Bronchial epithelial cell (primary cell): ENCODE measurements around the gene SLC13A1. TPM values are rescaled to one million over a fixed set of nuclear protein-coding genes. Genes with fewer than 3 reads are reported as not detected.

ENCODE experiments used
- DNase-seq: peaks from one replicate; pipeline ENCODE4 v3.0.0-alpha.2; 2010; ENCODE audit warnings: low read depth
- FAIRE-seq: peaks from 2 replicates; lab custom pipeline; 2011; peaks lifted over from hg19 to GRCh38; lab: Jason Lieb, UNC
- H3K27me3 ChIP-seq: 2 replicates; pipeline ENCODE4 v1.5.1; 2011; ENCODE audit warnings: low read length; ENCODE audit not compliant: control insufficient read depth, insufficient read depth
- H3K36me3 ChIP-seq: 2 replicates; pipeline ENCODE4 v1.5.1; 2011; ENCODE audit warnings: low read length; ENCODE audit not compliant: control insufficient read depth, insufficient read depth
- H3K4me3 ChIP-seq: 2 replicates; pipeline ENCODE4 v1.5.1; 2011; ENCODE audit warnings: mild to moderate bottlenecking, low read depth, low read length, control low read depth
- total RNA-seq: library from RNA; depleted of rRNA; stranded (reverse); fragments of >200 nt; gene quantifications from 2 replicates; pipeline ENCODE4 v1.2.1, GENCODE V29; 2014
- TF ChIP-seq, protein P1 (sequence below): IDR thresholded peaks from 2 replicates; pipeline ENCODE4 v1.5.1; 2011; ENCODE audit warnings: mild to moderate bottlenecking, moderate library complexity, low read length, control low read depth, inconsistent platforms; ENCODE audit not compliant: insufficient read depth, severe bottlenecking

SLC13A1 gene
- total RNA-seq, 1 donor from 2014 or later: not detected

DNA sequence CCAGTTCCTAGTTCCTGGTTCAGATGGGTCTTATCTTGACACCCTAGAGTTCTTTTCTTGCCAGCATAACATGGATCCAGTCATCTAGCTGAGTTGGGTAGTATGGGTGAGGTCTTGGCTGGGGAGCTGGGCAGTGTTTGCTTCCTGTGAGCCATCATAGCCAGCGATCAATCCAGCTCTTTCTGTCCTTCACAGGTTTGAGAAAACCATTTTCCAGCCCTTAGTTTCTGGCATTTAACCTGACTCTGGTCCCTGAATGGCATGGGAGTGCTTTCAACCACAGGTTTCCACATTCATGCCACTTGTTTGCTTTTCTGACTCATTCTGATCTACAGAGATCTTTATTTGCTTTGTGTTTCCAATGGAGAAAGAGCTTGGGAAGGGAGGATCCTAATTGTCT, 8.6 kb downstream of the SLC13A1 start:
- TF ChIP-seq, protein P1, sequence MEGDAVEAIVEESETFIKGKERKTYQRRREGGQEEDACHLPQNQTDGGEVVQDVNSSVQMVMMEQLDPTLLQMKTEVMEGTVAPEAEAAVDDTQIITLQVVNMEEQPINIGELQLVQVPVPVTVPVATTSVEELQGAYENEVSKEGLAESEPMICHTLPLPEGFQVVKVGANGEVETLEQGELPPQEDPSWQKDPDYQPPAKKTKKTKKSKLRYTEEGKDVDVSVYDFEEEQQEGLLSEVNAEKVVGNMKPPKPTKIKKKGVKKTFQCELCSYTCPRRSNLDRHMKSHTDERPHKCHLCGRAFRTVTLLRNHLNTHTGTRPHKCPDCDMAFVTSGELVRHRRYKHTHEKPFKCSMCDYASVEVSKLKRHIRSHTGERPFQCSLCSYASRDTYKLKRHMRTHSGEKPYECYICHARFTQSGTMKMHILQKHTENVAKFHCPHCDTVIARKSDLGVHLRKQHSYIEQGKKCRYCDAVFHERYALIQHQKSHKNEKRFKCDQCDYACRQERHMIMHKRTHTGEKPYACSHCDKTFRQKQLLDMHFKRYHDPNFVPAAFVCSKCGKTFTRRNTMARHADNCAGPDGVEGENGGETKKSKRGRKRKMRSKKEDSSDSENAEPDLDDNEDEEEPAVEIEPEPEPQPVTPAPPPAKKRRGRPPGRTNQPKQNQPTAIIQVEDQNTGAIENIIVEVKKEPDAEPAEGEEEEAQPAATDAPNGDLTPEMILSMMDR: no peak
- no peak overlapping the region for H3K4me3 ChIP-seq
- H3K27me3 ChIP-seq: peaks cover 2% of the 10 kb centered on the region
- FAIRE-seq (no peak), DNase-seq (peak; percentile 89)
- H3K36me3 ChIP-seq: no peaks in the 10 kb centered on the region

DNA sequence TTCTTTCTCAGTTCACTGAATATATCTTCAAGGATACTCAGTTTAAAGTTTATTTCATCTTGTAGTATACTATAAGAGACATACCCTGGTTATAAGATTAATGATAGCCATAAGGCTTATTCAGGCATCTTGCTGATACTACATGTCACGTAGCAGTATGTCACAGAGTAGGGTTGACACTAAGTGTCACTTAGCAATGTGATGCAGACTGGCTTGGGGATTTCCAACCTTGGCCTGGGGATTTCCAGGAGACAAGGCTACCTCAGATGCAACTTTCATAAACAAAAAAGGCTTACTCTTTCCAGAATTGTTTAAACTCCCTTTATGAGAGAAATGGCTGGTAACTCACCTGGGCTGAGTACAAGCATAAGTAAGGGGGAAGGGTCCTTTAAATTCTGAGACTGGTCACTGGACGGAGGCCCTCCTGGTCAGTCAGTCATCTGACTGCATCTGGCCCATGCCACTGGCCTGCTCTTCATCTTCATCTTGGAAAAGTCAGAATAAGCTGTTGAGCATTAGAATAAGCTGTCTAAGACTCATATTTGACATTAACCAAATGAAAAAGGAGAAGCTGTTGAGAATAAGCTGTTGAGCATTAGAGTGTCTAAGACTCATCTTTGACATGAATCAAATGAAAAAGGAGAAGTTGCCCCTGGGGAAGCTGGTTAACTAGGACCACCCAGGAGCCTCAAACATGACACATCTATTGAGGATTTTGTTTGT, 9.5 kb downstream of the SLC13A1 start:
- no peak for DNase-seq
- H3K4me3 ChIP-seq: no peak overlapping the region
- TF ChIP-seq, protein P1: no peak
- H3K36me3 ChIP-seq: no peaks in the 10 kb centered on the region
- FAIRE-seq: no peak
- H3K27me3 ChIP-seq: peaks cover 2% of the 10 kb centered on the region

DNA sequence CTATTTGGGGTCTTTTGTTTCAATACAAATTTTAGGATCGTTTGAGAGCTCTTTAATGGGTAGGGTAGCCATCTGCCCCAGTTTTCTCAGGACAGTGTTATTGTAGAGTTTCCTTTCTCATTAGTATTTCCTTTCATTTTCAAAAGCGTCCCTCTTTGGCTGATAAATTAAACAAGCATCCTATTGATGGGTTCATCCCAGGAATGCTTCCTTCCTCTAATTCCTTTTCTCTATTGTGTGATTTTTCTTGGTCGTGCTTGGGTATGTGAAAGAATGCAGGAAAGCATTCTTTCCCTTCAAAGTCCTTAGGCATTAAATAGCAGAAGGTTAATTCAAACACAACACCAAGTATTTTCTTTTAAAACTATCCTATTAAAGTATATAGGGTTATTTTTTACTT, 14.0 kb downstream of the SLC13A1 start:
- H3K27me3 ChIP-seq: no peaks in the 10 kb centered on the region
- TF ChIP-seq, protein P1: no peak
- DNase-seq: no peak
- FAIRE-seq: no peak
- no peak overlapping the region for H3K4me3 ChIP-seq
- H3K36me3 ChIP-seq: no peaks in the 10 kb centered on the region

DNA sequence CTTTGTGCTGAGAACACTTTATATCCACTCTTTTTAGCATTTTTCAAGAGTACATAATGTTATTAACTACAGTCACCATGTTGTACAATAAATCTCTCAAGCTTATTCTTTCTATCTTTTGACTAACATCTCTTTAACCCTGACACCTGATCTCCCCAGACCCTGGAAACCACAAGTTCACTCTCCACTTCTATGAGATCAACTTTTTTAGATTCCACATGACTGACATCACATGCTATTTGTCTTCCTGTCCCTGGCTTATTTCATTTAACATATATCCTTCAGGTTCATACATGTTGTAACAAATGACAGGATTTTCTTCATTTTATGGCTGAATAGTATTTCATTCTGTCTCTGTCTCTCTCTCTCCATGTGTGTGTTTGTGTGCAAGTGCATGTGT, 15.5 kb downstream of the SLC13A1 start:
- TF ChIP-seq, protein P1: no peak
- Histone ChIP-seq H3K27me3 (no peaks in the 10 kb centered on the region), H3K4me3 (no peak overlapping the region), H3K36me3 (no peaks in the 10 kb centered on the region)
- peak; percentile 72 for DNase-seq
- no peak for FAIRE-seq

DNA sequence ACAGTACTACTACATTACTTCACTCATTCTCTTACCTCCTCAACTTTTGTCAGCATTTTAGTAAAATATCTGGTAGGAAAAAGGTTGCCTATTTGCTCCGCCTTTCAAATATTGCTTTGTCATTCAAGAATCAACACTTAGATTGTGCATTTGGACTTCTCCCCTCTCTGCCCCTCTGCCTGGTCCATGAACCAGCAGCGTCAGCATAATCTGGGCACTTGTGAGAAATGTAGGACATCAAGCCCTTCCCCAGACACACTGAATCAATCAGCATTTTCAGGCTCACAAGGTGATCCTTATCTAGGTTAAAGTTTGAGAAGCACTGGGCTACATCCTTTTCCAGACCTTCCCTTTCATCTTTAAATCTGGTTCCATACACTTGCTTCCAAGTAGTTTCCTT, 16.3 kb downstream of the SLC13A1 start:
- Histone ChIP-seq H3K27me3 (no peaks in the 10 kb centered on the region), H3K36me3 (no peaks in the 10 kb centered on the region), H3K4me3 (no peak overlapping the region)
- TF ChIP-seq, protein P1: no peak
- no peak for DNase-seq
- FAIRE-seq: no peak

DNA sequence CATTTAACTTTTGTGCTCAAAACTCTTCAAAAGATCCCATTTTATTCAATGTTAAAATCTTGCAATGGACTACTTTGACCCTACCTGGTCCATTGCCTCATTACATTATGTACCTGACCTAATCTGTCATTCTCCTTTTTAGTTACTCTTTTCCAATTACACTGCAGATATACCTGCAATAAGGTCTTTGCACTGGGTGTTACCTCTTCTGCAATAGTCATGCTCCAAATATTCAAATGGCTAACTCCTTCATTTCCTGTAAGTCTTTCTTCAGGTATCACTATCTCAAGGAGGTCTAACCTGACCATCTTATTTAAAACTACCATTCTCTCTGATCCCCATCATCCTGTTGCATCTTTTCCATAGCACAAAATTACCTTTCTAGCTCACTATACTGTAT, 22.3 kb downstream of the SLC13A1 start:
- no peaks in the 10 kb centered on the region for H3K36me3 ChIP-seq
- FAIRE-seq (no peak), DNase-seq (peak; percentile 62)
- no peaks in the 10 kb centered on the region for H3K27me3 ChIP-seq
- no peak overlapping the region for H3K4me3 ChIP-seq
- TF ChIP-seq, protein P1: no peak
